H9 (cell line): ENCODE results near the gene SKIC8. TPM values are rescaled to one million over a fixed set of nuclear protein-coding genes. Genes with fewer than 3 reads are reported as not detected.

Experiments used
- DNase-seq: peaks from one replicate; pipeline ENCODE4 v3.0.0-alpha.2; 2017
- H2AFZ ChIP-seq: one replicate; pipeline ENCODE4 v1.6.1; 2013; ENCODE audit warnings: mild to moderate bottlenecking, low read length, control low read depth, moderate library complexity
- H2AK5ac ChIP-seq: 2 replicates; pipeline ENCODE4 v1.6.1; 2013; ENCODE audit warnings: low read length, control low read depth, mixed read lengths; ENCODE audit not compliant: insufficient read length
- H2BK120ac ChIP-seq: one replicate; pipeline ENCODE4 v1.6.1; 2013; ENCODE audit warnings: low read depth, mild to moderate bottlenecking, low read length, control low read depth, inconsistent platforms; ENCODE audit not compliant: poor library complexity, severe bottlenecking
- H2BK12ac ChIP-seq: 2 replicates; pipeline ENCODE4 v1.6.1; 2013; ENCODE audit warnings: low read length, control low read depth, mixed read lengths, low read depth; ENCODE audit not compliant: insufficient read length
- H2BK15ac ChIP-seq: 2 replicates; pipeline ENCODE4 v1.6.1; 2013; ENCODE audit warnings: low read depth, low read length, control low read depth
- H2BK20ac ChIP-seq: one replicate; pipeline ENCODE4 v1.6.1; 2013; ENCODE audit warnings: low read depth, mild to moderate bottlenecking, low read length, control low read depth, inconsistent platforms; ENCODE audit not compliant: poor library complexity, severe bottlenecking
- H2BK5ac ChIP-seq: 2 replicates; pipeline ENCODE4 v1.6.1; 2013; ENCODE audit warnings: low read length, control low read depth, mixed read lengths; ENCODE audit not compliant: insufficient read length
- H3K14ac ChIP-seq: 2 replicates; pipeline ENCODE4 v1.6.1; 2013; ENCODE audit warnings: low read length, control low read depth; ENCODE audit not compliant: insufficient read depth
- H3K18ac ChIP-seq: 2 replicates; pipeline ENCODE4 v1.6.1; 2013; ENCODE audit warnings: low read depth, mild to moderate bottlenecking, mixed read lengths, low read length, control low read depth; ENCODE audit not compliant: insufficient read length
- H3K23ac ChIP-seq: 2 replicates; pipeline ENCODE4 v1.6.1; 2013; ENCODE audit warnings: low read length, control low read depth, mixed read lengths, low read depth; ENCODE audit not compliant: insufficient read length
- H3K23me2 ChIP-seq: 2 replicates; pipeline ENCODE4 v1.6.1; 2013; ENCODE audit warnings: low read depth, mild to moderate bottlenecking, mixed read lengths, low read length, control low read depth; ENCODE audit not compliant: insufficient read length, poor library complexity, severe bottlenecking
- H3K27ac ChIP-seq: 2 replicates; pipeline ENCODE4 v1.5.1; 2013; ENCODE audit warnings: low read length, control low read depth, mixed read lengths, low read depth; ENCODE audit not compliant: insufficient read length
- H3K27me3 ChIP-seq: 2 replicates; pipeline ENCODE4 v1.6.1; 2013; ENCODE audit warnings: low read length, control low read depth, inconsistent platforms; ENCODE audit not compliant: insufficient read depth
- H3K4ac ChIP-seq: 2 replicates; pipeline ENCODE4 v1.6.1; 2013; ENCODE audit warnings: low read depth, mild to moderate bottlenecking, control low read depth, inconsistent platforms, low read length, moderate library complexity
- H3K4me1 ChIP-seq: 2 replicates; pipeline ENCODE4 v1.6.1; 2013; ENCODE audit warnings: low read length, control low read depth, inconsistent platforms; ENCODE audit not compliant: insufficient read depth
- H3K4me2 ChIP-seq: 2 replicates; pipeline ENCODE4 v1.6.1; 2013; ENCODE audit warnings: low read length, control low read depth, mixed read lengths; ENCODE audit not compliant: insufficient read length, insufficient read depth
- H3K56ac ChIP-seq: 2 replicates; pipeline ENCODE4 v1.6.1; 2013; ENCODE audit warnings: low read depth, mild to moderate bottlenecking, mixed read lengths, low read length, control low read depth; ENCODE audit not compliant: insufficient read length
- H3K79me1 ChIP-seq: 2 replicates; pipeline ENCODE4 v1.6.1; 2013; ENCODE audit warnings: low read depth, mild to moderate bottlenecking, moderate library complexity, low read length, control low read depth, inconsistent platforms; ENCODE audit not compliant: insufficient read depth, poor library complexity, severe bottlenecking
- H3K79me2 ChIP-seq: 2 replicates; pipeline ENCODE4 v1.6.1; 2013; ENCODE audit warnings: low read length, control low read depth, inconsistent platforms; ENCODE audit not compliant: insufficient read depth
- H3K9ac ChIP-seq: 2 replicates; pipeline ENCODE4 v1.6.1; 2013; ENCODE audit warnings: low read length, control low read depth, mixed read lengths; ENCODE audit not compliant: insufficient read length; ENCODE audit errors: extremely low read depth
- H3K9me3 ChIP-seq: one replicate; pipeline ENCODE4 v1.6.1; 2013; ENCODE audit warnings: low read depth, low read length, inconsistent platforms; ENCODE audit not compliant: control insufficient read depth
- H3T11ph ChIP-seq: one replicate; pipeline ENCODE4 v1.6.1; 2013; ENCODE audit warnings: mild to moderate bottlenecking, low read length, control low read depth, inconsistent platforms
- H4K20me1 ChIP-seq: one replicate; pipeline ENCODE4 v1.6.1; 2013; ENCODE audit not compliant: control insufficient read depth, insufficient read length, insufficient read depth
- H4K5ac ChIP-seq: 2 replicates; pipeline ENCODE4 v1.6.1; 2013; ENCODE audit warnings: low read depth, mild to moderate bottlenecking, mixed read lengths, low read length, control low read depth; ENCODE audit not compliant: insufficient read length
- H4K8ac ChIP-seq: replicated peaks from 2 replicates; pipeline ENCODE4 v1.6.1; 2013; ENCODE audit warnings: low read length, control low read depth, mixed read lengths, low read depth; ENCODE audit not compliant: insufficient read length
- H4K91ac ChIP-seq: 2 replicates; pipeline ENCODE4 v1.6.1; 2013; ENCODE audit warnings: low read depth, mild to moderate bottlenecking, moderate library complexity, mixed read lengths, low read length, control low read depth; ENCODE audit not compliant: insufficient read length
- H3K27ac Mint-ChIP-seq, 3 experiments: 2 replicates in 2 of 3; 3 replicates in 1 of 3; pipeline ENCODE4 v1.8.0; 2020 to 2021; ENCODE audit warnings: mixed read lengths in 3 of 3, mild to moderate bottlenecking in 1 of 3, moderate library complexity in 1 of 3
- H3K27me3 Mint-ChIP-seq: 2 replicates; pipeline ENCODE4 v1.8.0; 2021; ENCODE audit warnings: low read depth, mild to moderate bottlenecking, moderate library complexity, mixed read lengths
- H3K36me3 Mint-ChIP-seq, 3 experiments: 2 replicates in 2 of 3; 3 replicates in 1 of 3; pipeline ENCODE4 v1.8.0; 2020 to 2021; ENCODE audit warnings: low read depth in 3 of 3, mixed read lengths in 3 of 3; ENCODE audit not compliant: insufficient read depth in 1 of 3
- H3K4me1 Mint-ChIP-seq, 2 experiments: 2 replicates each; pipeline ENCODE4 v1.8.0; 2020; ENCODE audit warnings: mixed read lengths in 2 of 2
- H3K4me3 Mint-ChIP-seq, 2 experiments: 2 replicates in 1 of 2; 3 replicates in 1 of 2; pipeline ENCODE4 v1.8.0; 2020 to 2021; ENCODE audit warnings: mild to moderate bottlenecking in 2 of 2, mixed read lengths in 2 of 2, moderate library complexity in 1 of 2
- H3K9me3 Mint-ChIP-seq, 2 experiments: 2 replicates in 1 of 2; 3 replicates in 1 of 2; pipeline ENCODE4 v1.8.0; 2020; ENCODE audit warnings: mild to moderate bottlenecking in 2 of 2, mixed read lengths in 2 of 2, moderate library complexity in 1 of 2
- WGBS: extraction: QIAGEN DNeasy Blood & Tissue Kit; methylation state at CpG from one replicate; pipeline ENCODE4 v1.1.7; 2013; ENCODE audit warnings: missing lambda C conversion rate, low lambda C conversion rate, mixed read lengths; ENCODE audit not compliant: insufficient read length; ENCODE audit errors: extremely low coverage; 5-methylcytosine and 5-hydroxymethylcytosine counted together
- total RNA-seq: library from RNA; stranded (reverse); gene quantifications from 2 replicates; pipeline ENCODE4 v1.2.1, GENCODE V29; 2021
- TF ChIP-seq, protein P1 (sequence below): fragments of 200-600 bp; sonication (generic); conservative IDR thresholded peaks from 3 replicates; pipeline ENCODE4 v1.8.0; 2021; ENCODE audit warnings: antibody characterized with exemption, mild to moderate bottlenecking

SKIC8 gene
- total RNA-seq, 1 experiment from 2014 or later, result 45.6 TPM

DNA sequence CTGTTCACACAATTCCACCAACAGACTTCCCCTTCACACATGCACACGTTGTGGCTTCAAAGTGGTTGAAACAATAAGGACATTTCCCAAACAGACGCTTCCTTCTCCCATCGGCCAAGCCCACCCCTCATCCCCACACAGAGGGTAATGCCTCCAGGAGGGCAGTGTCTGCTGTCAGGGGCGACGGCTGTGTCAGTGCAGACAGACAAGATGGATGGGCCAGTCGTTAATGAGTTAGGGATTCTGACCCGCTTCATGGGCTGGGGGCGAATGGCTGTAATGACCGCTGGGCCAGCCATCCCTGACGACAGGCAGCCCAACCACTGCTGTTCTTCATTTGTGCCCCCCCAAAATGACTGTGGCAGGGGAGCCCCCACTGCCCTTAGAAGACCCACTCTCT lies 20.2 kb upstream of the SKIC8 start:
- H3K18ac ChIP-seq, result no peak overlapping the region
- no peak overlapping the region for H3K4me2 ChIP-seq
- Mint-ChIP-seq H3K4me3 (no peak overlapping the region), H3K9me3 (no peaks in the 10 kb centered on the region; a peak in 1 of 5 replicates), H3K36me3 (no peaks in the 10 kb centered on the region), H3K27me3 (peaks cover 2% of the 10 kb centered on the region), H3K4me1 (peaks cover 39 to 56% of the 10 kb centered on the region in 2 experiments), H3K27ac (no peak overlapping the region)
- no peak overlapping the region for H2BK12ac ChIP-seq
- no peak overlapping the region for H3K9ac ChIP-seq
- no CpG with 5 or more reads among the region's 10 CpGs for WGBS
- peaks cover 11% of the 10 kb centered on the region; the same call in 1 of the 2 replicates for H3K4me1 ChIP-seq
- H4K20me1 ChIP-seq, result no peaks in the 10 kb centered on the region
- H2BK120ac ChIP-seq, result no peak overlapping the region
- no peak overlapping the region for H3K27ac ChIP-seq
- H3K23ac ChIP-seq, result no peak overlapping the region
- H3K27me3 ChIP-seq, result no peaks in the 10 kb centered on the region
- H2BK15ac ChIP-seq, result no peak overlapping the region
- H3K56ac ChIP-seq, result no peak overlapping the region
- no peak overlapping the region for H4K8ac ChIP-seq
- H3K14ac ChIP-seq, result no peak overlapping the region
- no peak overlapping the region for H2BK20ac ChIP-seq
- H2AFZ ChIP-seq, result no peak overlapping the region
- H3K79me2 ChIP-seq, result no peaks in the 10 kb centered on the region
- H3K79me1 ChIP-seq, result no peaks in the 10 kb centered on the region
- H4K91ac ChIP-seq, result no peak overlapping the region
- H3K23me2 ChIP-seq, result no peaks in the 10 kb centered on the region
- H3T11ph ChIP-seq, result no peak overlapping the region
- H2BK5ac ChIP-seq, result no peak overlapping the region
- H3K4ac ChIP-seq, result no peak overlapping the region
- no peak for DNase-seq
- no peak overlapping the region for H4K5ac ChIP-seq
- TF ChIP-seq, protein P1, sequence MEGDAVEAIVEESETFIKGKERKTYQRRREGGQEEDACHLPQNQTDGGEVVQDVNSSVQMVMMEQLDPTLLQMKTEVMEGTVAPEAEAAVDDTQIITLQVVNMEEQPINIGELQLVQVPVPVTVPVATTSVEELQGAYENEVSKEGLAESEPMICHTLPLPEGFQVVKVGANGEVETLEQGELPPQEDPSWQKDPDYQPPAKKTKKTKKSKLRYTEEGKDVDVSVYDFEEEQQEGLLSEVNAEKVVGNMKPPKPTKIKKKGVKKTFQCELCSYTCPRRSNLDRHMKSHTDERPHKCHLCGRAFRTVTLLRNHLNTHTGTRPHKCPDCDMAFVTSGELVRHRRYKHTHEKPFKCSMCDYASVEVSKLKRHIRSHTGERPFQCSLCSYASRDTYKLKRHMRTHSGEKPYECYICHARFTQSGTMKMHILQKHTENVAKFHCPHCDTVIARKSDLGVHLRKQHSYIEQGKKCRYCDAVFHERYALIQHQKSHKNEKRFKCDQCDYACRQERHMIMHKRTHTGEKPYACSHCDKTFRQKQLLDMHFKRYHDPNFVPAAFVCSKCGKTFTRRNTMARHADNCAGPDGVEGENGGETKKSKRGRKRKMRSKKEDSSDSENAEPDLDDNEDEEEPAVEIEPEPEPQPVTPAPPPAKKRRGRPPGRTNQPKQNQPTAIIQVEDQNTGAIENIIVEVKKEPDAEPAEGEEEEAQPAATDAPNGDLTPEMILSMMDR, result no peak
- no peaks in the 10 kb centered on the region for H3K9me3 ChIP-seq
- H2AK5ac ChIP-seq, result no peak overlapping the region
